ENCODE data around the gene ANXA5. TPM values are rescaled to one million over a fixed set of nuclear protein-coding genes. Genes with fewer than 3 reads are reported as not detected.

ANXA5 gene
- total and polyA plus RNA-seq, 2 donors (not counting 1 experiment from before 2014, with no cell fraction given) = 42.4 to 67.8 TPM

DNA sequence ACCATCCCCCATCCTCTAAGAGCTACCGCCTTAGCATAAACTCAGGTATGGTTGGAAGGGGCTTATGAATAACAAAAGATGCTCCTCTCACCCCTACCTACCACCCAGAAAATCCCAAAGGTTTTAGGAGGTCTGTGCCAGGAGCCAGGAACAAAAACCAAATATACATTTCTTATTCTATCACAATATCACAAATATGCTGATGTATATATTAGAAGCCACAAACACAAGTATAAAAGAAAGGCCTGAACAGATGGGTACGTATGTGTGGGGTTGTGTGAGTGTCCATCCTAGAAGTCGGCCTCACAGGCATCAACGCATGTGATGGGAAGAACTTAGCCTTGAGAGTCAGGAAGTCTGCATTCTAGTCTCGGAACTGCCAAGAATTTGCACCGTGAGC, 8.7 kb upstream of the ANXA5 start:
- no peak for DNase-seq
- no peak for ATAC-seq (ENCODE audit: low read depth)
- intact Hi-C loops (cut with micrococcal nuclease) = no loop called here
- POLR2A ChIA-PET = no interaction called here
- Histone ChIP-seq H3K4me1 (ENCODE audit: control insufficient read depth in 2 of 2, insufficient read depth in 2 of 2, low read length in 2 of 2) (no peaks in the 10 kb centered on the region), H2AFZ (ENCODE audit: insufficient read depth, low read depth, low read length, poor library complexity, severe bottlenecking) (no peak overlapping the region), H3K79me2 (ENCODE audit: control insufficient read depth, insufficient read depth, low read length) (no peaks in the 10 kb centered on the region), H3K9ac (ENCODE audit: low read length) (no peak overlapping the region), H3K4me2 (replicated peaks; ENCODE audit: low read depth, low read length, poor library complexity, severe bottlenecking) (no peak overlapping the region), H3K9me3 (ENCODE audit: control extremely low read depth in 1 of 3, control insufficient read depth in 2 of 3, insufficient read depth in 1 of 3, low read length in 2 of 3) (no peaks in the 10 kb centered on the region), H3K4me3 (ENCODE audit: control extremely low read depth in 1 of 5, extremely low read depth in 1 of 5, insufficient read depth in 1 of 5, low read depth in 2 of 5, low read length in 4 of 5) (no peak overlapping the region), H3K27ac (ENCODE audit: low read length in 2 of 2) (no peak overlapping the region), H3K27me3 (replicated peaks in 1 of 4; ENCODE audit: control extremely low read depth in 1 of 4, control insufficient read depth in 3 of 4, insufficient read depth in 4 of 4, low read length in 3 of 4) (peaks cover 0 to 12% (median 6%) of the 10 kb centered on the region in 4 experiments), H3K36me3 (replicated peaks in 1 of 2; ENCODE audit: control extremely low read depth in 1 of 2, control insufficient read depth in 1 of 2, extremely low read depth in 1 of 2, insufficient read depth in 2 of 2, low read length in 1 of 2) (no peaks in the 10 kb centered on the region), H4K20me1 (ENCODE audit: control insufficient read depth, insufficient read depth, low read length, poor library complexity, severe bottlenecking) (no peaks in the 10 kb centered on the region)
- Mint-ChIP-seq H3K9me3 (ENCODE audit: insufficient read depth) (no peaks in the 10 kb centered on the region), H3K4me1 (no peaks in the 10 kb centered on the region), H3K4me3 (no peak overlapping the region), H3K27me3 (peaks cover 45% of the 10 kb centered on the region), H3K27ac (no peak overlapping the region)
- TF ChIP-seq, protein P1, sequence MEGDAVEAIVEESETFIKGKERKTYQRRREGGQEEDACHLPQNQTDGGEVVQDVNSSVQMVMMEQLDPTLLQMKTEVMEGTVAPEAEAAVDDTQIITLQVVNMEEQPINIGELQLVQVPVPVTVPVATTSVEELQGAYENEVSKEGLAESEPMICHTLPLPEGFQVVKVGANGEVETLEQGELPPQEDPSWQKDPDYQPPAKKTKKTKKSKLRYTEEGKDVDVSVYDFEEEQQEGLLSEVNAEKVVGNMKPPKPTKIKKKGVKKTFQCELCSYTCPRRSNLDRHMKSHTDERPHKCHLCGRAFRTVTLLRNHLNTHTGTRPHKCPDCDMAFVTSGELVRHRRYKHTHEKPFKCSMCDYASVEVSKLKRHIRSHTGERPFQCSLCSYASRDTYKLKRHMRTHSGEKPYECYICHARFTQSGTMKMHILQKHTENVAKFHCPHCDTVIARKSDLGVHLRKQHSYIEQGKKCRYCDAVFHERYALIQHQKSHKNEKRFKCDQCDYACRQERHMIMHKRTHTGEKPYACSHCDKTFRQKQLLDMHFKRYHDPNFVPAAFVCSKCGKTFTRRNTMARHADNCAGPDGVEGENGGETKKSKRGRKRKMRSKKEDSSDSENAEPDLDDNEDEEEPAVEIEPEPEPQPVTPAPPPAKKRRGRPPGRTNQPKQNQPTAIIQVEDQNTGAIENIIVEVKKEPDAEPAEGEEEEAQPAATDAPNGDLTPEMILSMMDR (IDR thresholded peaks at IDR 0.05) = no peak
- no peak for TF ChIP-seq EZH2 (IDR thresholded peaks at IDR 0.05; ENCODE audit: borderline replicate concordance, insufficient read depth, low read depth, low read length, poor library complexity, severe bottlenecking)
- 96% methylated on average over 3 of the region's 6 CpGs for WGBS (ENCODE audit: insufficient coverage)
- CTCF ChIA-PET = no interaction called here

DNA sequence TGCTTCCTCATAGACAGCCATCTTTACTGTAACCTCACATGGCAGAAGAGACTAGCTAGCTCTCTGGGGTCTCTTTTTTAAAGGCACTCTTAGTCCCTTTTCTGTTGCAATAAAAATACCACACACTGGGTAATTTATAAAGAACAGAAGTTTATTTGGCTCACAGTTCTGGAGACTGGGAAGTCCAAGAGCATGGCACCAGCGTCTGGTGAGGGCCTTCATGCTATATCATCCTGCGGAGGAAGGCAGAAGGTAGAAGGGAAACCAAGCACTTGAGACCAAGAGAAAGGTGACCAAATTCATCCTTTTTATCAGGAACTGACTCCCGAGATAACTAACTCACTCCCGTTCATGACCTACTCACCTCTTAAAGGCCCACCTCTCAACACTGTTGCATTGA, 5.4 kb upstream of the ANXA5 start:
- H3K9me3 ChIP-seq (ENCODE audit: control extremely low read depth in 1 of 3, control insufficient read depth in 2 of 3, insufficient read depth in 1 of 3, low read length in 2 of 3) = no peaks in the 10 kb centered on the region
- Mint-ChIP-seq H3K4me3 (no peak overlapping the region), H3K9me3 (ENCODE audit: insufficient read depth) (no peaks in the 10 kb centered on the region), H3K4me1 (peaks cover 13% of the 10 kb centered on the region), H3K27me3 (peaks cover 23% of the 10 kb centered on the region), H3K27ac (no peak overlapping the region)
- no peaks in the 10 kb centered on the region for H3K79me2 ChIP-seq (ENCODE audit: control insufficient read depth, insufficient read depth, low read length)
- ATAC-seq (ENCODE audit: low read depth) (no peak), DNase-seq (no peak)
- no peak overlapping the region for H3K4me2 ChIP-seq (replicated peaks; ENCODE audit: low read depth, low read length, poor library complexity, severe bottlenecking)
- peaks cover 0 to 12% (median 0%) of the 10 kb centered on the region in 4 experiments for H3K27me3 ChIP-seq (replicated peaks in 1 of 4; ENCODE audit: control extremely low read depth in 1 of 4, control insufficient read depth in 3 of 4, insufficient read depth in 4 of 4, low read length in 3 of 4)
- no peak overlapping the region for H3K27ac ChIP-seq (ENCODE audit: low read length in 2 of 2)
- no peaks in the 10 kb centered on the region for H4K20me1 ChIP-seq (ENCODE audit: control insufficient read depth, insufficient read depth, low read length, poor library complexity, severe bottlenecking)
- H3K36me3 ChIP-seq (replicated peaks in 1 of 2; ENCODE audit: control extremely low read depth in 1 of 2, control insufficient read depth in 1 of 2, extremely low read depth in 1 of 2, insufficient read depth in 2 of 2, low read length in 1 of 2) = no peaks in the 10 kb centered on the region
- intact Hi-C loops (cut with micrococcal nuclease) = no loop called here
- peaks cover 7 to 9% of the 10 kb centered on the region in 2 donors for H3K4me1 ChIP-seq (ENCODE audit: control insufficient read depth in 2 of 2, insufficient read depth in 2 of 2, low read length in 2 of 2)
- no peak overlapping the region for H3K9ac ChIP-seq (ENCODE audit: low read length)
- no peak for TF ChIP-seq EZH2 (IDR thresholded peaks at IDR 0.05; ENCODE audit: borderline replicate concordance, insufficient read depth, low read depth, low read length, poor library complexity, severe bottlenecking)
- TF ChIP-seq, protein P1 (IDR thresholded peaks at IDR 0.05) = no peak
- ChIA-PET POLR2A (no interaction called here), CTCF (no interaction called here)
- 100% methylated on average over 4 of the region's 4 CpGs for WGBS (ENCODE audit: insufficient coverage)
- no peak overlapping the region for H3K4me3 ChIP-seq (ENCODE audit: control extremely low read depth in 1 of 5, extremely low read depth in 1 of 5, insufficient read depth in 1 of 5, low read depth in 2 of 5, low read length in 4 of 5)
- no peak overlapping the region for H2AFZ ChIP-seq (ENCODE audit: insufficient read depth, low read depth, low read length, poor library complexity, severe bottlenecking)
